HG03097 (cell line): Measurements from ENCODE around the gene EBP.
"Not testable (repeated sequence)": the region's sequence is repeated elsewhere in the genome, so short reads cannot be mapped to it uniquely, and the experiment has no call there.

Experiments
- ATAC-seq: cut with Tn5 transposase; IDR thresholded peaks from one replicate; pipeline ENCODE4 v1.9.1; 2021; ENCODE audit not compliant: unreplicated experiment, low FRiP score

EBP gene

DNA sequence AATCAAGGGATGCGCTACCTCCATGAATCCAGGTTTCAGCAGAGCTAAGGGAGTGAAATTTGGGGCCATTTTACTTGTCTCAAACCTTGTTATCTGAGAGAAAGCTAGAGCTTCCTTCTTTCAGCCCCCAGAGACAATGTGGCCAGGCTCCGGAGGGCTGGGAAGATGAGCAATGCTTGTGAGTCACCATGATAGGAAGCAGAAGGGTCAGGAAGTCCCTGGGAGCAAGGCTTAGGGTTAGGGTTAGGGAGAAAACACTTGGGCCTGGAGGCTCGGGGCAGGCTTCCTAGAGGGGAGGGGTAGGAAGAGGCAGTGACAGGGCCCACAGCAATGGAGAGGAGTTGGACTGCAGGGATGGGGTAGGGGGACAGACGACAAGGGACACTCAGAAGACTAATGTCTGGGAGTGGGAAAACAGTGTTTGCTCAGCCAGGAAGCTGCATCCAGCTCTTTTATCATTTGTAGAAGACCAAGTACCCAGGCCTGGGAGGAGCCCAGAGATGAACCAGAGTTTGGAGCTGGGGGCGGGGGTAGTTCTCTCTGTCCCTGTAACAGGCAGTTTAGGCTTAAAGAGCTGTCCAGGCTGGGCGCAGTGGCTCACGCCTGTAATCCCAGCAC lies 29.2 kb upstream of the EBP start:
- no peak for ATAC-seq

DNA sequence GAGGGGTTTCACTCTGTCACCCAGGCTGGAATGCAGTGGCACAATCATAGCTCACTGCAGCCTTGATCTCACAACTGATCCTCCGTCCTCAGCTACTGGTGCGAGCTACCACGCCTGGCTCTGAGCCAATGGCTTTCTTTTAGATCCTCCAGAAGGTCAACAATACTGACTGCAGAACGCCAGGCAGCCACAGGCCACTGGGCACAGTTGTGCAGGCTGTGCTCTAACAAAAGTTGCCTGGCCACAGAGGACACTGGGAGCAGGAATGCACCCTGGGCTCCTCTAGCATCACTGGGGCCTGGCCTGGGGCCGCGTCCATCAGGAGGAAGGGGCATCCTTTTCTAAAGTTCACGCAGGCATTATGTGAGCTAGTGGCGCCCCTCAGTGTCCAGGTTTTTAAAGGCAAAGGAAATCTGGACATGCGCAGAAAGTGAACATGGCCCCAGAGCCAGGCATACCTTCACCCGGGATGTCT lies 27.7 kb upstream of the EBP start:
- no peak for ATAC-seq

DNA sequence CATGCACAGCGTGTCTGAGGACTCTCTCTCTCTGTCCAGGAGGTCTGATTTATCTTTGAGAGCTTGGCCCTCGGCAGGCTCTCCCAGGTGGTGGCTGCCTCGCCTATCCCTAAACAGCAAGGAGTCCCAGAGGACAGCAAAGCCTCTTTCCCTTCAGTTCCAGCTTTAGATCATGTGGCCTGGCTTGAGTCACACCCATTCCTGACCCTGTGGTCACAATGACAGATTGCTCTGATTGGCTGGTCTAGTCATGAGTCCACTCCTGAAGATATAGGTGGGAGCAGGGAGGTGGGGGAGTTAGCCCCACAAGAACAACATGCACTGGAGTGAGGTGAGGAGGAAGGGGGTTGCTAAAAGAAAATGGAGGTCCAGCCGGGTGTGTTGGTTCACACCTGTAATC lies 24.9 kb upstream of the EBP start:
- no peak for ATAC-seq

DNA sequence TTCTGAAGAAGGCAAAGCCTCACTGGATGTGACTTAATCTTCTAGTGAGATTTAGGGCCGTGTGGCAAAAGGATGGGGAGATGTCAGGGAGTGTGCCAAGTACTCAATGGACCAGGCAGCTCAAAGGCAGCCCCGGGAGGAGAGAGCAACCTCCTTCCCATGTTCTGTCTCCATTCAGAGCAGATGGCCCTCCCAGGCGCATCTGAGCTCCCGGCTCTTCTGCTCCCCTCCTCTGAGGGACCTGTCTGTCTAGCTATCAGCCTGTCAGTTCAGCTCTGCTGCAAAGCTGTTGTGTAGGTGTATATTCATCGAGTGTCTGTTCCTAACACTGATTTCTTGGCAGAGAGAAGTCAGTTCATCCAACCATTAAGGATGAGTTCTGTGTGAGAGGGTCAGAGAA lies 23.7 kb upstream of the EBP start:
- ATAC-seq = no peak

DNA sequence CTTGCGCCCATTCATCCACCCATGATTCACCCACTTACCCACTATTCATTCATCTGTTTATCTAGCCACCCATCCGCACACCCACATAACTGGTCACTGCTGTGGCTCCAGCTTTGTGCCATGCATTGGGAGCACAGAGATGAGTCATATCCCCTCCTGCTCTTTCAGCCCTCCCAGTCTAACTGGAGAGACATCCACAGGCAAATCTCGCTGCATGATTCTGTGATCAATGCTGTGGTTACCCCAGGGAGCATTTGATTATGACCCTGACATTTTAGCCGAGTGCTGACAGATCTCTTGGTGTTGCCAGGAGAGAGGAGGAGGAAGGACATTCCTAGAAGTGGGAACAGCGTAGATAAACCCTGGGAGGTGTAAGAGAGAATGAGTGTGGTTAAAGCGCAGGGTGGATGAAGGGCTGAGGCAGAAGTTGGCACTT lies 23.2 kb upstream of the EBP start:
- no peak for ATAC-seq

DNA sequence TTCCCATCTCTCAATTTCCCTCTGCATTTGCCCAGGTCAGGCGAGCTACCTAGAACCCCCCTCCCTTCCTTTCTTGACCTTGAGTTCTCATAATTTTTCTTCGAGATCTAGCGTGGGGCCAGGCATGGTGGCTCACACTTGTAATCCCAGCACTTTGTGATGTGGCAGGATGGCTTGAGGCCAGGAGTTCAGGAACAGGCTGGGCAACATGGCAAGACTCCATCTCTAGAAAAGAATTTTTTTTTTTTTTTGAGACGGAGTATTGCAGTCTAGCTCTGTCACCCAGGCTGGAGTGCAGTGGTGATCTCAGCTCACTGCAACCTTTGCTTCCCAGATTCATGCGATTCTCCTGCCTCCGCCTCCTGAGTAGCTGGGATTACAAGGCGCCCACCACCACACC lies 17.3 kb upstream of the EBP start:
- no peak for ATAC-seq

DNA sequence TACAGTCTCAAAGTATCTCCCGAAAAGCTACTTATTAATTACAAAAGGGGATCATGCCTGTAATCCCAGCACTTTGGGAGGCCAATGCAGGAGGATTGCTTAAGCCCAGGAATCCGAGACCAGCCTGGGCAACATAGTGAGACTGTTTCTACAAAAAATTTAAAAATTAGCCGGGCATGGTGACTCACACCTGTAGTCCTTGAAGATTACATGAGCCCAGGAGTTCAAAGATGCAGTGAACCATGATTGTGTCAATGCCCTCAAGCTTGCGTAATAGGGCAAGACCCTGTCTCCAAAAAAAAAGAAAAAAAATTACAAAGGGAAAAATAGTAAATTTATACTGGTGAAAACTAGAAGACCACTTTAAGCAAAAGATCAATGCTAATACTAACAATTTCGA lies 16.1 kb upstream of the EBP start:
- no peak for ATAC-seq

DNA sequence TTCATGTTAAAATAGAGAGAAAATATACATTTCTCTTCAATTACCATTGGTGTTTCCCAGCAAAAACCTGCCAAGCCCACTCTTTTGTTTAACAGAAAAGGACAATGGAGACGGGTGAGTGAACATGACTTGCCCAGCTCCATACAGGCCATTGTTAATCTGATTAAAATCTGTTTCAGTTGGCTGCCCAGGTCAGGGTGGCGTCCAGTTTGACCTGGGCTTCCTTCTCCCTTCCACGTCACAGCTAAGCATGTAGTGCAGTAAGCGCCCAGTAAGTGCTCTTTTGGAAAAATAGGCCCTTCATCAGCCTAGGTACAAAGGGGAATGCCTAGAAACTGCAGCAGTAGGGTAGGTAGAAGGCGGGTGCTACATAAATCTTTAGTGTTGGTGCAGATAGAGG lies 14.4 kb upstream of the EBP start:
- no peak for ATAC-seq

DNA sequence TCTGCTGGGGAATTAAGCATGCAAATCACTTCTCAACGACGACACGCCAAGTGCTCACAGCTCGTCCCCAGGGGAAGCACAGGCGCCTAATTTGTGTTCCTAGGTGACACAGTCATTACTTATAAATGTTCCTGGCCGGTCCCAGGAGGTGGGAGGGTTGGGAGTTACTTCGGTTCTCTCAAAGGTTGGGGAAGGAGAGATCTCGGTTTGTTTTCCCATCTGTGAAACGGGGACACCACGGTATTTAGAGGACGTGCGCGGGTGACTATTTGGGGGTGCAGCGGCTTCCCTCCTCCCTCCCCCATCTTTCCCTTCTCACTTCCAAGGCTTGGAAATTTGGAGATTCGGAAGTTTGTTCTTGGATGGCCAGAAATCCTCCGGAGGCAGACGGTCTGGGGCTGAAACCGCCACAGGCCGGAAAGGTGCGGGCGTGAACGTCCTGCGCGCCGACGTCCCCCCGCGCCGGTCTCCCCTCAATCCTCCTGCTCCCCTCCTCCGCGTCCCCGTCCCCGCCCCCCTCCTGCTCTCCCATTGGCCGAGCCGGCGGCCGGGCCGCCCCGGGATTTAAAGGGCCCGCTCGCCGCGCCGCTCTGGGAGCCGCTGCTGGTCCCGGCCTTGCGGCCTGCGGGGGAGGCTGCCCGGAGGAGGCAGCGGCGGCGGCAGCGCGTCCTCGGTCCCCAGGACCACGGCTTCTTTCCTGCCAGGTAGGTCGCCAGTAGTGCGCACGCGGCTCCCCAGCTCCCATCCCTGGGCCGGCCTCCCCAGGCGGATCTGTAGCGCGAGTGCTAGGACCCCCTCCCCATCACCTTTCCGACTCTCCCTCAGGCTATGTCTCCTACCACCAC lies 13.0 kb upstream of the EBP start, which contains the start of gene PORCN:
PORCN (plus strand) TSS at position 593 of the 845 bp plus-strand sequence. CDS start 829 bp downstream, outside the sequence.
- peak; percentile 56 for ATAC-seq

DNA sequence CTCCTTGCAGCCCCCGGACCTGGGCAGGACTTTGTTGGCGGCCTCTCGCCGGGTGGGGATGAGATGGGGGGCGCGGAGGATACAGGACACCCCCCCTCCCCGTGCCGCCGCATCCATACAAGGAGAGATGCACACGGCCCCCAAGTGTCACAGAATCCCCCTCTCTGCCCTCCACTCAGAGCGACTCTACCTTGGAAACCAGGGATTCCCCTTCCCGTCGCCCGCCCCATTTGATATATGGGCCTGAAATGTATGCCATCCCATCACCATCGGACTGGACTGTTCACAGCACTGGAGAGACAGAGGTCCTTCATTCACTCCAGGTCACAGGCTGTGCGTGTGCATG lies 12.4 kb upstream of the EBP start:
- ATAC-seq = no peak

DNA sequence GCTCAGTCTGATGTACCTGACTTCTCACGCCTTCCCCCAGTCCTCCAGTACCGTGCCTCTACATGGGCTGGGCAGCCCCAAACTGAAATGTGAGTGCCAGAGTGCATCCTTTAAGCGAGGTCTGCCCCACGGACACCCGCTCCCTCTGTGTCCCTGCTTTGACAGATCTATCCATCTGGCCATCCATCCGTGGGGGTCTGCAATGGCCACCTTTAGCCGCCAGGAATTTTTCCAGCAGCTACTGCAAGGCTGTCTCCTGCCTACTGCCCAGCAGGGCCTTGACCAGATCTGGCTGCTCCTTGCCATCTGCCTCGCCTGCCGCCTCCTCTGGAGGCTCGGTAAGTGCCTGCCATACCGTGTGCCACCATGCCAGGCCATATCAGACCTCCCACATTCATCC lies 12.0 kb upstream of the EBP start:
- ATAC-seq = no peak

DNA sequence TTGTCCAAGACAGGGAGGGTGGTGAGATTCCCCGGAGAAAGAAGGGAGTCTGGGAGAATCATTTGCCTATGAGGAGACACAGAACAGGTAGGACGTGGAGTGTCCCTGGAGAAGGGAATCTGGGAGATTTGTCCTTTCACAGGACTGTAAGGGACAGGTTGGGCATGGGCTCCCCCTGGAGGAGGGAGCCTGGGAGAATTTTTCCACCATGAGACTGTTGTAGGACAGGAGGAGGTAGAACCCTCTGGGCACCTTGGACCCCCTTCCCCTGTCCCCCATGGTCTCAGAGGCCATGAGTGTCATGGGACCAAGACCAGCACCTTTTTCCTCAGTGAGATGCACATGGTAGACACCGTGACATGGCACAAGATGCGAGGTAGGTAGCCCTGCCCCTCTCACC lies 10.0 kb upstream of the EBP start:
- ATAC-seq = no peak

DNA sequence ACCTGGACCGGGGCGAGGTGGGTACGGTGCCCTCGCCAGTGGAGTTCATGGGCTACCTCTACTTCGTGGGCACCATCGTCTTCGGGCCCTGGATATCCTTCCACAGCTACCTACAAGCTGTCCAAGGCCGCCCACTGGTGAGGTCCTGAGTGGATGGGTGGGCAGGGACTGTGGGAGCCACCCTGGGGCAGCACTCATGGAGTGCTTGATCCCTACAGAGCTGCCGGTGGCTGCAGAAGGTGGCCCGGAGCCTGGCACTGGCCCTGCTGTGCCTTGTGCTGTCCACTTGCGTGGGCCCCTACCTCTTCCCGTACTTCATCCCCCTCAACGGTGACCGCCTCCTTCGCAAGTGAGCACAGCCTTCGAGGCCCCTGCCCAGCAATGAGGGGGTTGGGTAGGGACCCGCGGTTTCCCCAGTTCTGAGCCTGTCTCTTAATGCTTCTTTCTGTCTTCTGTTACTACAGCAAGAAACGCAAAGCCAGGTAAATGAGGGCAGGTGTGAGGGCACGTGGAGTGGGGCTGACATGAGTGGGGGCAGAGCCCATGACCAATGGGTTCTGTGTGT lies 9.2 kb upstream of the EBP start:
- no peak for ATAC-seq

DNA sequence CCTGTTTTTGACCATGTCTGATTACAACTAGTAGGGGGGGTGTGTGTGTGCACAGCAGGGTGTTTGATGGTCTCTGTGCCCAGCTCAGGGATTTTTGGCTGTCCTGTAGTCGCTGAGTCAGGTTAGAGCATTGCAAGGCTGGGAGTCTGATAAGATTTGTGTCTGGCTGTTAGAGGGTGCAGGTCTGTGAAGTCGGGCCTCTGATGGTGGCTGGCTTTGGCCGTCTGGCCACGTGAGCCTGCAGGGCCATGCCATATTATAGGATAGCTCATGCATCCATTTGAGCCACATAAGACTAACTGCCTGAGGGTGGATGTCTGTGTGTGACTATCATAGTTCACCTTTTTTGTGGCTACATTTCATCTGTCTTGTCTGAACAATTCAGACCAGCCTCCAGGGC lies 7.9 kb upstream of the EBP start:
- no peak for ATAC-seq

DNA sequence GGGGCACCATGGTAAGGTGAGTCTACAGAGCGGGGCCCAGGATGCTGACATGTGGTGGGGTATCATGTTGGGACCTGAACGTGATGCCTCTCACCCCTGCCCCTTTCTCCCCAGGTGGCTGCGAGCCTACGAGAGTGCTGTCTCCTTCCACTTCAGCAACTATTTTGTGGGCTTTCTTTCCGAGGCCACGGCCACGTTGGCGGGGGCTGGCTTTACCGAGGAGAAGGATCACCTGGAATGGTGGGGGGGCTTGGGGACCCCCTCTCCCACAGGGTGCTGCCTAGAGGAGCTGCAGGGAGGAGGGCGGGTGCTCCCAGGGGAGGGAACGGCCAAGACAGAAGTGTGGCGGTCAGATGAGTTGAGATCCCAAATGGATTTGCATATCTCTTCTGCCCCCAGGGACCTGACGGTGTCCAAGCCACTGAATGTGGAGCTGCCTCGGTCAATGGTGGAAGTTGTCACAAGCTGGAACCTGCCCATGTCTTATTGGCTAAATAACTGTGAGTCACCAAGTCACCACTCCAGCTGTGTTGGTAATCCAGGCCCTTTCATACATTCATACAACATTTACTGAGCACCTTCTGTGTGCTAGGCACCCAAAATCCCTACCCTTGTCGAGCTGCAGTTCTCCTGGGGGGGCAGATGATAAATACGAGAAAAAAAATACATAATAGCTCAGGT lies 7.3 kb upstream of the EBP start:
- ATAC-seq = no peak

DNA sequence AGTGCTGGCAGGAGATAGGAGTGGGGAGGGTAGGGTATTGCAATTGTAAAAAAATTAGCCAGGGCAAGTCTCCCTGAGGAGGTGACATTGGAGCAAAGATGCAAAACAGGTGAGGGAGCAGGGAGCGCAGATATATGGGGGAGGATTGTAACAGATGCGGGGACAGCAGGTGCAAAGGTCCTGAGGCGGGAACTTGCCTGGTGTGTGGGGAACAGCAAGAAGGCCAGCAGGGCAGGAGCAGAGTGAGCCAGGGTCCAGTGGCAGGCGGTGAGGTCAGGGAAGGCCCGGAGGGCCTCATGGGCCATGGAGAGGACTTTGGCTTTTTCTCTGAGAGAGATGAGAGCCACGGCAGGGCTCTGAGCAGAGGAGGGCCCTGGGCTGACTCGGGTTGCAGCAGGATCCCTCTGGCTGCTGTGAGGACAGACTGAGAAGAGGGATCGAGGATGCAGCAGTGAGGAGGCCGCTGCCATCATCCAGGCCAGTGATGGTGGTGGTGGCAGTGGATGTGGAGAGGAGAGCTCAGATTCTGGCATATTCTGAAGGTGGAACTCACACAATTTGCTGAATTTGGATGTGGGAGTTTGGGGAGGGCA lies 6.6 kb upstream of the EBP start:
- ATAC-seq = no peak

DNA sequence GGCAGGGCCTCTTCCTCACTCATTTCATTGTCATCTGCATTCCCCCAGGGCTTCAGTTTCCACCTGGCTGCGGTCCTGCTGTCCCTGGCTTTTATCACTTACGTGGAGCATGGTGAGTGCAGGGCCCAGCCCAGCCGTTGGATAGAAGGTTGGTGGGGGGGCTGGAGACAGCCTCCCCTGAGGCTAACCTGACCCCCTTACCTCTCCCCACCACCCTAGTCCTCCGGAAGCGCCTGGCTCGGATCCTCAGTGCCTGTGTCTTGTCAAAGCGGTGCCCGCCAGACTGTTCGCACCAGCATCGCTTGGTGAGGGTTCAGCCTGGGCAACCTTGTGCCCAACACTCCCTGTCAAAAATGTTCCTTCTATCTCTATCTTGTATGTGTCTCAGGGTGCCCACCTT lies 5.8 kb upstream of the EBP start:
- no peak for ATAC-seq

DNA sequence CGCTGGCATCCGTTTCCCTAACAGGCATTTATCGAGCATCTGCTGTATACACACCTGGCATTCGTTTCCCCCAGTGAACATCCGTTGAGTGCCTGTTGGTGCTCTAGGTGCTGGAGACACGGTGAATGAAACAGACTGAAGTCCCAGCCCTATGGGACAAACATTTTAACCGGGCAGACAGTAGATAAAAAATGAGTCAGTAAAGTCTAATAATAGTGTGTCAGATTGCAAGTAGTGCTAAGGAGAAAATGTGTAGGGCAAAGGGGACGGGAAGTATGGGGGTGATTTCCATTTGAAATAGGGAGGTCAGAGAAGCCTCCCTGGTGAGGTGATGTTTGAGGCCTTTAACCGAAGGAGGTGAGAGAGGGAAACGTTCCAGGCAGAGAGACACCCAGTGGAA lies 5.3 kb upstream of the EBP start:
- no peak for ATAC-seq

DNA sequence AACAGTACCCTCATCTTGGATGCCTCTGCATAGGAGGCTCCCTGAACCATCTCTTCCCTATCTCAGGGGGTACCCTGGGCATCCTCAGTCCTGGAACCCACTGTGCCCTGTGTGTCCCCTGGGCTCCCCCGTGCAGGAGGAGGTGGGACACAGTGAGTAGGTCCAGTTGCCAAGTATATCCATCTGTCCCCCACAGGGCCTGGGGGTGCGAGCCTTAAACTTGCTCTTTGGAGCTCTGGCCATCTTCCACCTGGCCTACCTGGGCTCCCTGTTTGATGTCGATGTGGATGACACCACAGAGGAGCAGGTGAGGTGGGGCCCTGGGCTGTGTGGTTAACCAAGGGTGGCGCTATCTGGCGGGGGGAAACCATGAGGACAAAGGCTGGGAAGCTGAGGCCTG lies 4.6 kb upstream of the EBP start:
- ATAC-seq = no peak

DNA sequence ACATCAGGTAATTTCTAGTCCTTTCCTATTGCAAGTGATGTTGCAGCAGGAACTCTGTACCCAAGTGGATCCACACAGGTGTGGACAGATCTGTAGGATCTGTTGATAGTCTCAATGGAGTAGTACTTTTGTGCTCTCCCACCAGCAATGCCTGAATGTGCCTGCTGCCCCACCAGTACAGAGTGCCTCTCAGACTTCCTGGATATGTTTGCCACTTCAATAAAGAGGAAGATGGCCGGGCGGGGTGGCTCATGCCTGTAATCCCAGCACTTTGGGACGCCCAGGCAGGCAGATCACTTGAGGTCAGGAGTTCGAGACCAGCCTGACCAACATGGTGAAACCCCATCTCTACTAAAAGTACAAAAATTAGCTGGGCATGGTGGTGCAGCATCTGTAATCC lies 2.1 kb upstream of the EBP start:
- ATAC-seq = not testable (repeated sequence)

DNA sequence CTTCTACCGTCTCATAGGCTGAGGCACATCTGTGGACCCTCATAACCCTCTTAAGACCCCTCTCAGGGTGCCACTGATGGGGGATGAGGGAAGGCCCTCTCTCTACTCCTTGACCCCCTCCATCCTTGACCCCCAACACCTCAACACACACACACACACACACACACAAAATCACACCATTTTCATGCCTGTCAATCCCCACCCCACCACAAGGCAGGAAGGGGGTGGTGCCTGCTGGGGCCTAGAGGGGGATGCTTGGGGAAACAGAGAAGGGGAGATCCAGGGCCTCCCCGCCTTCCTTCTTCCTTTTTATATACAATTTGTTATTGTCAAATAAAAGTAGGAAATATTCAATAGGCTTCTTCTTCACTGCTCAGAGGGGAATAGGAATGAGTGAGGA lies 1.2 kb upstream of the EBP start:
- ATAC-seq = no peak
